Measurements from ENCODE around the gene SLFN12L. TPM values are rescaled to one million over a fixed set of nuclear protein-coding genes. Genes with fewer than 3 reads are reported as not detected.

The SLFN12L gene
- total and polyA plus RNA-seq, 2 donors (not counting 1 experiment from before 2014, with no cell fraction given) = 0.43 to 3.8 TPM

DNA sequence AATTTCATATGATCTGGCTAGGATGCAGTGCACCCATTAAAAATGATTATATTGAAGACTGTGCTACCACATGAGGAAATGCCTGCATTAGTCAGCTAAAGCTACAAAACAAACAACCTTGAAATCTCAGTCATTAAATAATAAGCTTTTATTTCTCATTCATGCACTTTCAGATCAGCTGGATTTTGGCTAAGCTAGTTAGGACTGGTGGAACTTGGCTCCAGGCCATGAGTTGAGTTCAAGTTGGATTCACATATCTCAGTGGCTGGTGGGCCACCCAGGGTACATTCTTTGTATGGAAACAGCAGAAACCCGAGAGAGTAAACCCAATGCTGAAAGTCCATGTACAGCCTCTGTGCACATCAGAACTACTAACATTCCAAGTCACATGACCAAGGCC is 6.4 kb upstream of the SLFN12L start:
- DNase-seq = no peak
- Mint-ChIP-seq H3K27ac (no peak overlapping the region), H3K9me3 (ENCODE audit: insufficient read depth) (no peaks in the 10 kb centered on the region), H3K4me3 (no peak overlapping the region), H3K4me1 (peaks cover 34% of the 10 kb centered on the region), H3K27me3 (no peaks in the 10 kb centered on the region)
- peaks cover 27 to 36% of the 10 kb centered on the region in 2 donors for H3K4me1 ChIP-seq (ENCODE audit: control insufficient read depth in 2 of 2, insufficient read depth in 2 of 2, low read length in 2 of 2)
- no peak overlapping the region for H2AFZ ChIP-seq (ENCODE audit: insufficient read depth, low read depth, low read length, poor library complexity, severe bottlenecking)
- TF ChIP-seq EZH2 (IDR thresholded peaks at IDR 0.05; ENCODE audit: borderline replicate concordance, insufficient read depth, low read depth, low read length, poor library complexity, severe bottlenecking) = no peak
- TF ChIP-seq, protein P1, sequence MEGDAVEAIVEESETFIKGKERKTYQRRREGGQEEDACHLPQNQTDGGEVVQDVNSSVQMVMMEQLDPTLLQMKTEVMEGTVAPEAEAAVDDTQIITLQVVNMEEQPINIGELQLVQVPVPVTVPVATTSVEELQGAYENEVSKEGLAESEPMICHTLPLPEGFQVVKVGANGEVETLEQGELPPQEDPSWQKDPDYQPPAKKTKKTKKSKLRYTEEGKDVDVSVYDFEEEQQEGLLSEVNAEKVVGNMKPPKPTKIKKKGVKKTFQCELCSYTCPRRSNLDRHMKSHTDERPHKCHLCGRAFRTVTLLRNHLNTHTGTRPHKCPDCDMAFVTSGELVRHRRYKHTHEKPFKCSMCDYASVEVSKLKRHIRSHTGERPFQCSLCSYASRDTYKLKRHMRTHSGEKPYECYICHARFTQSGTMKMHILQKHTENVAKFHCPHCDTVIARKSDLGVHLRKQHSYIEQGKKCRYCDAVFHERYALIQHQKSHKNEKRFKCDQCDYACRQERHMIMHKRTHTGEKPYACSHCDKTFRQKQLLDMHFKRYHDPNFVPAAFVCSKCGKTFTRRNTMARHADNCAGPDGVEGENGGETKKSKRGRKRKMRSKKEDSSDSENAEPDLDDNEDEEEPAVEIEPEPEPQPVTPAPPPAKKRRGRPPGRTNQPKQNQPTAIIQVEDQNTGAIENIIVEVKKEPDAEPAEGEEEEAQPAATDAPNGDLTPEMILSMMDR (IDR thresholded peaks at IDR 0.05) = no peak
- H3K4me2 ChIP-seq (replicated peaks; ENCODE audit: low read depth, low read length, poor library complexity, severe bottlenecking) = no peak overlapping the region
- ATAC-seq (ENCODE audit: low read depth) = no peak
- no peaks in the 10 kb centered on the region for H3K9me3 ChIP-seq (ENCODE audit: control extremely low read depth in 1 of 3, control insufficient read depth in 2 of 3, insufficient read depth in 1 of 3, low read length in 2 of 3)
- intact Hi-C loops (cut with micrococcal nuclease) = no loop called here
- ChIA-PET POLR2A (no interaction called here), CTCF (interaction anchor here (2.4 kb wide), 1 partner anchor 230 kb away, joined by 8 read pairs; no protein-coding TSS in a partner anchor)
- H3K27ac ChIP-seq (ENCODE audit: low read length in 2 of 2) = no peak overlapping the region
- no peaks in the 10 kb centered on the region for H4K20me1 ChIP-seq (ENCODE audit: control insufficient read depth, insufficient read depth, low read length, poor library complexity, severe bottlenecking)
- H3K36me3 ChIP-seq (replicated peaks in 1 of 2; ENCODE audit: control extremely low read depth in 1 of 2, control insufficient read depth in 1 of 2, extremely low read depth in 1 of 2, insufficient read depth in 2 of 2, low read length in 1 of 2) = no peaks in the 10 kb centered on the region
- H3K27me3 ChIP-seq (replicated peaks in 1 of 4; ENCODE audit: control extremely low read depth in 1 of 4, control insufficient read depth in 3 of 4, insufficient read depth in 4 of 4, low read length in 3 of 4) = no peaks in the 10 kb centered on the region
- no peak overlapping the region for H3K9ac ChIP-seq (ENCODE audit: low read length)
- H3K79me2 ChIP-seq (ENCODE audit: control insufficient read depth, insufficient read depth, low read length) = peaks cover 7% of the 10 kb centered on the region
- no CpG with 5 or more reads among the region's 1 CpG for WGBS (ENCODE audit: insufficient coverage)
- no peak overlapping the region for H3K4me3 ChIP-seq (ENCODE audit: control extremely low read depth in 1 of 5, extremely low read depth in 1 of 5, insufficient read depth in 1 of 5, low read depth in 2 of 5, low read length in 4 of 5)

DNA sequence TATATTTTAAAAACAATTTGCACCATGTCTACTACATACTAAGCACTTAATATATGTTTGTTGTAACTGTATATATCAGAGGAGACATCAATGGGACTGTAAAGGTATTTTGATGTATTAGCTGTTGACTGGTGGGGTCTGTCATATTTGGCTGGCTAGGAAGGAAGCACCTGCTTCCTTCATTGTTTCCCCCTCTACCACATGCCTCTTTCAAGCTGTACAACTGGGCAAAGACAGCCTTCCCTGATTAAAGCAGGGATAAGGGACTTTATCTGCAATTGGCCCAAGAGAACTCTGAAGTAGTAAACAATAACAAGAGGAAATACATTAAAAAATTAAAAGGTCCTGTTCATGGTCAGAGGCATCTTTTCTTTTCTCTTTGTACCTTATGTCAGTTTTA is 5.5 kb upstream of the SLFN12L start:
- DNase-seq (no peak), ATAC-seq (ENCODE audit: low read depth) (no peak)
- no peaks in the 10 kb centered on the region for H4K20me1 ChIP-seq (ENCODE audit: control insufficient read depth, insufficient read depth, low read length, poor library complexity, severe bottlenecking)
- peaks cover 27 to 36% of the 10 kb centered on the region in 2 donors for H3K4me1 ChIP-seq (ENCODE audit: control insufficient read depth in 2 of 2, insufficient read depth in 2 of 2, low read length in 2 of 2)
- Mint-ChIP-seq H3K27me3 (no peaks in the 10 kb centered on the region), H3K4me3 (peak overlapping the region; percentile 47), H3K9me3 (ENCODE audit: insufficient read depth) (no peaks in the 10 kb centered on the region), H3K27ac (no peak overlapping the region), H3K4me1 (peaks cover 38% of the 10 kb centered on the region)
- ChIA-PET POLR2A (no interaction called here), CTCF (interaction anchor here (0.7 to 12.8 kb wide), 5 partner anchors 10 to 372 kb away, joined by 3 to 360 read pairs (median 5); no protein-coding TSS in a partner anchor)
- no peak overlapping the region for H3K27ac ChIP-seq (ENCODE audit: low read length in 2 of 2)
- intact Hi-C loops (cut with micrococcal nuclease) = no loop called here
- peak overlapping the region; percentile 32 for H2AFZ ChIP-seq (ENCODE audit: insufficient read depth, low read depth, low read length, poor library complexity, severe bottlenecking)
- H3K79me2 ChIP-seq (ENCODE audit: control insufficient read depth, insufficient read depth, low read length) = peaks cover 7% of the 10 kb centered on the region
- H3K4me3 ChIP-seq (ENCODE audit: control extremely low read depth in 1 of 5, extremely low read depth in 1 of 5, insufficient read depth in 1 of 5, low read depth in 2 of 5, low read length in 4 of 5) = no peak overlapping the region
- no peaks in the 10 kb centered on the region for H3K27me3 ChIP-seq (replicated peaks in 1 of 4; ENCODE audit: control extremely low read depth in 1 of 4, control insufficient read depth in 3 of 4, insufficient read depth in 4 of 4, low read length in 3 of 4)
- no peaks in the 10 kb centered on the region for H3K36me3 ChIP-seq (replicated peaks in 1 of 2; ENCODE audit: control extremely low read depth in 1 of 2, control insufficient read depth in 1 of 2, extremely low read depth in 1 of 2, insufficient read depth in 2 of 2, low read length in 1 of 2)
- TF ChIP-seq, protein P1 (IDR thresholded peaks at IDR 0.05) = no peak
- TF ChIP-seq EZH2 (IDR thresholded peaks at IDR 0.05; ENCODE audit: borderline replicate concordance, insufficient read depth, low read depth, low read length, poor library complexity, severe bottlenecking) = no peak
- H3K9me3 ChIP-seq (ENCODE audit: control extremely low read depth in 1 of 3, control insufficient read depth in 2 of 3, insufficient read depth in 1 of 3, low read length in 2 of 3) = no peaks in the 10 kb centered on the region
- peak overlapping the region; percentile 0 for H3K9ac ChIP-seq (ENCODE audit: low read length)
- peak overlapping the region; percentile 18 for H3K4me2 ChIP-seq (replicated peaks; ENCODE audit: low read depth, low read length, poor library complexity, severe bottlenecking)

All from B cell (primary cell).